Thoracic aorta (tissue), 2 donors: ENCODE measurements around the gene KLHL28. TPM values are rescaled to one million over a fixed set of nuclear protein-coding genes. Genes with fewer than 3 reads are reported as not detected.

Experiments used
- ATAC-seq: fragments of 150-250 bp; one replicate; pipeline ENCODE4 v1.8.0; 2017; ENCODE audit warnings: low read depth; ENCODE audit not compliant: insufficient number of reproducible peaks, low FRiP score
- DNase-seq: peaks from one replicate; pipeline ENCODE4 v3.0.0-alpha.2; 2020; ENCODE audit warnings: low spot score
- H3K27ac ChIP-seq, 2 donors: fragments of 200-600 bp; sonication (generic); 1 replicate in 1 of 2; 2 replicates in 1 of 2; pipeline ENCODE4 v1.5.1; 2016; ENCODE audit warnings: mild to moderate bottlenecking in 2 of 2, moderate library complexity in 2 of 2
- H3K27me3 ChIP-seq: fragments of 200-600 bp; sonication (generic); replicated peaks from 2 replicates; pipeline ENCODE4 v1.6.0; 2016; ENCODE audit warnings: mild to moderate bottlenecking; ENCODE audit not compliant: insufficient read depth
- H3K36me3 ChIP-seq: fragments of 200-600 bp; sonication (generic); one replicate; pipeline ENCODE4 v1.5.1; 2016
- H3K4me1 ChIP-seq, 2 donors: fragments of 200-600 bp; sonication (generic); 1 replicate in 1 of 2; 2 replicates in 1 of 2; pipeline versions ENCODE4 v1.5.1 to v1.6.0; 2016; ENCODE audit warnings: low read depth in 2 of 2, mild to moderate bottlenecking in 1 of 2; ENCODE audit not compliant: control insufficient read depth in 1 of 2
- H3K4me3 ChIP-seq: fragments of 200-600 bp; sonication (generic); 2 replicates; pipeline ENCODE4 v1.5.1; 2016; ENCODE audit warnings: mild to moderate bottlenecking
- H3K9me3 ChIP-seq: fragments of 200-600 bp; sonication (generic); 2 replicates; pipeline ENCODE4 v1.5.1; 2016
- CTCF ChIP-seq: fragments of 200-600 bp; sonication (generic); IDR thresholded peaks from one replicate; pipeline ENCODE4 v1.5.1; 2019; ENCODE audit warnings: antibody characterized with exemption
- total RNA-seq, 2 donors: library from RNA; depleted of rRNA; stranded (reverse); fragments of >200 nt; gene quantifications; one replicate each; pipeline versions ENCODE4 v1.1.0 to v1.2.3, GENCODE V29; 2016

Gene KLHL28
- total RNA-seq = 10 to 100 TPM in 1 of 2 donors, 1 to 10 TPM in 1; 9.6 to 11.0 TPM

- H3K4me1 ChIP-seq = peaks cover 43 to 44% of the 10 kb centered on the region in 2 donors
- no peaks in the 10 kb centered on the region for H3K36me3 ChIP-seq
- peak; percentile 99 for DNase-seq
- H3K9me3 ChIP-seq = no peaks in the 10 kb centered on the region
- TF ChIP-seq CTCF = no peak
- H3K27me3 ChIP-seq = no peaks in the 10 kb centered on the region
- peak within 1 kb of the TSS; percentile 83 for H3K4me3 ChIP-seq
- H3K27ac ChIP-seq = peak within 1 kb of the TSS; percentile 84 to 85
- ATAC-seq = peak; percentile 100
Observed at GRCh38 chr14:44961554-44962333, at the start of gene KLHL28, which contains the start of gene TOGARAM1. Gene KLHL28, minus strand, starts transcription at chr14:44961947. Its CDS starts 16,019 bp downstream, at chr14:44945928. Gene TOGARAM1, plus strand, starts transcription at chr14:44962190. Its CDS starts 232 bp downstream, at chr14:44962422.

- peaks cover 2% of the 10 kb centered on the region for H3K36me3 ChIP-seq
Observed at GRCh38 chr14:45003924-45004323, 42.2 kb upstream of the KLHL28 start.

GRCh38 chr14:44995770-44996294 is 34.1 kb upstream of the KLHL28 start:
- no peaks in the 10 kb centered on the region for H3K27me3 ChIP-seq
- no peak for TF ChIP-seq CTCF
- H3K4me1 ChIP-seq = no peaks in the 10 kb centered on the region
- no peaks in the 10 kb centered on the region for H3K9me3 ChIP-seq
- DNase-seq = no peak
- H3K36me3 ChIP-seq = peaks cover 2% of the 10 kb centered on the region
- H3K27ac ChIP-seq = no peak overlapping the region
- H3K4me3 ChIP-seq = no peak overlapping the region
- no peak for ATAC-seq

More at GRCh38 chr14:45003924-45004323, 42.2 kb upstream of the KLHL28 start:
- Histone ChIP-seq H3K4me3 (no peak overlapping the region), H3K27me3 (no peaks in the 10 kb centered on the region), H3K27ac (no peak overlapping the region), H3K4me1 (no peaks in the 10 kb centered on the region), H3K9me3 (no peaks in the 10 kb centered on the region)
- DNase-seq = no peak
- ATAC-seq = no peak
- no peak for TF ChIP-seq CTCF

GRCh38 chr14:44995196-44995595 is 33.4 kb upstream of the KLHL28 start:
- no peak overlapping the region for H3K4me3 ChIP-seq
- DNase-seq (no peak), ATAC-seq (no peak)
- H3K27ac ChIP-seq = no peak overlapping the region
- H3K4me1 ChIP-seq = no peaks in the 10 kb centered on the region
- TF ChIP-seq CTCF = no peak
- H3K9me3 ChIP-seq = no peaks in the 10 kb centered on the region
- peaks cover 2% of the 10 kb centered on the region for H3K36me3 ChIP-seq
- no peaks in the 10 kb centered on the region for H3K27me3 ChIP-seq

- Histone ChIP-seq H3K9me3 (no peaks in the 10 kb centered on the region), H3K27me3 (no peaks in the 10 kb centered on the region), H3K4me3 (no peak overlapping the region), H3K36me3 (no peaks in the 10 kb centered on the region), H3K27ac (no peak overlapping the region), H3K4me1 (peaks cover 9 to 10% of the 10 kb centered on the region in 2 donors)
- no peak for TF ChIP-seq CTCF
- ATAC-seq = no peak
- DNase-seq = no peak
Observed at GRCh38 chr14:44990533-44990932, 28.8 kb upstream of the KLHL28 start.
